ENCODE data around the gene GSTM1. TPM values are rescaled to one million over a fixed set of nuclear protein-coding genes. Genes with fewer than 3 reads are reported as not detected.
A peak's percentile ranks its signal among the peaks of the same experiment; 100 is the strongest.
"Not testable (repeated sequence)": the region's sequence is repeated elsewhere in the genome, so short reads cannot be mapped to it uniquely, and the experiment has no call there.

The GSTM1 gene
- total RNA-seq, 1 donor from 2014 or later: 112 TPM

DNA sequence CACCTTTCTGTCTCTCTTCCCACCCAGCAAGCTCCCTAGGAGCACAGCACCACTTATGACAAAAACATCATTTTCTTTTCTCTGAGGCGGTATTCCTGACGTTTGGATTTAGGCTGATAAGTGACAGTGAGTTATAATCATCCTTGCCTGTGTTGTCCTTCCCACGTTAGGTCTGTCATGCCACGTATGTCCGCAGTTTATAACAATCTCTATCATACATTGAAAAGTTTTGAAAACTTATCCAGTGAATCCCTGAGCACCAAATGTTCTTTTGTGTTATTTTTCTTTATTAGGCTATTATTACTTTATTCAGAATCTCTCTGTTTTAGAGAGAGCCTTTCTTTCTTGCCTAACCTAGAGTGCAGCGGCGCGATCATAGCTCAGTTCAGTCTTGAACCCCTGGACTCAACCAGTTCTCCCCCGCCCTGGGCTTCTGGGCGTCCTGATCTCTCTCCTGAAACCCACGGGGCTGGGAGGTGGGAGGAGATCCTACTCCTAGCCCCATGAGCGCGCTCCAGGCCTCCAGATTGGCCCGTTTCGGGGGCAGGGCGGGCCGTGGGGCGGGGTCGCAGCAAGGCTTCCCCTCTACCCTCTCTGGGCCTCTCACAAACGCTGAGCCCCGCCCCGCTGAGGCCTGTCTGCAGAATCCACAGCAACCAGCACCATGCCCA is 20.0 kb upstream of the GSTM1 start, which contains the start of gene GSTM2:
GSTM2 (plus strand) TSS at position 606 of the 671 bp plus-strand sequence; CDS start at position 665, 59 bp downstream.
- no peaks in the 10 kb centered on the region for H3K27me3 Mint-ChIP-seq (ENCODE audit: low read depth)
- peak within 1 kb of the TSS; percentile 70 for H3K4me3 Mint-ChIP-seq (ENCODE audit: low read depth)
- no peaks in the 10 kb centered on the region for H3K9me3 Mint-ChIP-seq
- H3K27ac Mint-ChIP-seq: peak within 1 kb of the TSS; percentile 29
- H3K36me3 Mint-ChIP-seq (ENCODE audit: low read depth): peaks cover 12% of the 10 kb centered on the region
- DNase-seq (ENCODE audit: low spot score): peak; percentile 82
- H3K4me1 Mint-ChIP-seq (ENCODE audit: low read depth): peaks cover 24% of the 10 kb centered on the region
- intact Hi-C loops (cut with micrococcal nuclease): no loop called here

DNA sequence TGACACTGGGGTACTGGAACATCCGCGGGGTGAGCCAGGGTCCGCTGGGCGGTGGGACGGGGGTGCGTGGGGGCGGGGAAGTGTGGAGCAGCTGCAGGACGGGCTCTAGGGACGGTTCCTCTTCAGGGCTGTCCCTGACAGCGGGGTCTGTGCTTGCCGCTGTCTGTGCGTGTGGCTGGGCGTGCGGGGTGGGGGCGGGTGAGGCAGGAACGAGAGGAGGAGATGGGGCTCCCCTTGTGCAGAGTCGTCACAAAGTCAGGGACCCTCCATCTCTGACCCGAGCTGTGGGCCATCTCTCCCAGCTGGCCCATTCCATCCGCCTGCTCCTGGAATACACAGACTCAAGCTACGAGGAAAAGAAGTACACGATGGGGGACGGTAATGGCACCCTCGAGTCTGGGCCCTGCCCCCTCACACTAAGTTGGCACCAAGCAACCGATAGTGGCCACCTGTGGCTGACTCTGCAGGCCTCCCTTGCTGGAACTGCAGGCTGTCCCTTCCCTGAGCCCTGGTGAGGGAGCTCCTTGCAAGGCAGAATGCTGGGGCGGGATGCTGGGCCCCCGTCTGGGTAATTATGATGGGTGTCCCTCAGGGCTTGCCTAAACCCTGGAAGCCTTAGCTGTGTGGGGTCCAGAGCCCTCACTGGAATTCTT is 19.4 kb upstream of the GSTM1 start:
- Mint-ChIP-seq H3K4me1 (ENCODE audit: low read depth) (peaks cover 24% of the 10 kb centered on the region), H3K4me3 (ENCODE audit: low read depth) (peak overlapping the region; percentile 70), H3K9me3 (no peaks in the 10 kb centered on the region), H3K36me3 (ENCODE audit: low read depth) (peaks cover 12% of the 10 kb centered on the region), H3K27ac (peak overlapping the region; percentile 29), H3K27me3 (ENCODE audit: low read depth) (no peaks in the 10 kb centered on the region)
- intact Hi-C loops (cut with micrococcal nuclease): no loop called here
- DNase-seq (ENCODE audit: low spot score): no peak

DNA sequence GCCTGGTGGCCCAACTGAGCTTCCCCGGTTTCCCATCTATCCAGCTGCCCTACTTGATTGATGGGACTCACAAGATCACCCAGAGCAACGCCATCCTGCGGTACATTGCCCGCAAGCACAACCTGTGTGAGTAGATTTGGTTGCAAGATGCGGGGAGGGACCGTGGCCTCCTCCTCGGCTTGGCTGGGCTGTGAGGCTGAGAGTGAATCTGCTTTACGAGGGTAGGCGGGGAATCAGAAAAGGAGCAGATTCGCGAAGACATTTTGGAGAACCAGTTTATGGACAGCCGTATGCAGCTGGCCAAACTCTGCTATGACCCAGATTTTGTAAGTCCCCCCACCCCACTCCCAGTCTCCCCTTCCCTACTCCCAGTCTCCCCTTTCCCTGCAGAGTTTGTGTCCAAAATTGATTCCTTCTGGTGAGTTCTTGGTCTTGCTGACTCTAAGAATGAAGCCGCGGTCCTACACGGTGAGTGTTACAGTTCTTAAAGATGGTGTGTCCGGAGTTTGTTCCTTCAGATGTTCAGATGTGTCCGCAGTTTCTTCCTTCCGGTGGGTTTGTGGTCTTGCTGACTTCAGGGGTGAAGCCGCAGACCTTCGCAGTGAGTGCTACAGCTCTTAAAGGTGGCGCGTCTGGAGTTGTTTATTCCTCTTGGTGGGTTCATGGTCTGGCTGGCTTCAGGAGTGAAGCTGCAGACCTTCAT is 18.2 kb upstream of the GSTM1 start:
- peak overlapping the region; percentile 71 for H3K27ac Mint-ChIP-seq
- intact Hi-C loops (cut with micrococcal nuclease): no loop called here

DNA sequence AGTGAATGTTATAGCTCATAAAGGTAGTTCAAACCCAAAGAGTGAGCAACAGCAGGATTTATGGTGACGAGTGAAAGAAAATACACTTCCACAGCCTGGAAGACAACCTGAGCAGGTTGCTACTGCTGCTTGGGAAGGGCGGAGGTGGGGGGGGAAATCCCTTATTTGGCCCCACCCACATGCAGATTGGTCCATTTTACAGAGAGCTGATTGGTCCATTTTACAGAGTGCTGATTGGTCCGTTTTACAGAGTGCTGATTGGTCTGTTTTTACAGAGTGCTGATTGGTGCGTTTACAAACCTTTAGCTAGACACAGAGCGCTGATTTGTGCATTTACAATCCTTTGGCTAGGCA is 17.7 kb upstream of the GSTM1 start:
- H3K4me1 Mint-ChIP-seq (ENCODE audit: low read depth): peaks cover 24% of the 10 kb centered on the region
- peak overlapping the region; percentile 71 for H3K27ac Mint-ChIP-seq
- peak overlapping the region; percentile 70 for H3K4me3 Mint-ChIP-seq (ENCODE audit: low read depth)

More for the DNA sequence above, 18.2 kb upstream of the GSTM1 start:
- Mint-ChIP-seq H3K36me3 (ENCODE audit: low read depth) (peaks cover 12% of the 10 kb centered on the region), H3K9me3 (no peaks in the 10 kb centered on the region), H3K4me3 (ENCODE audit: low read depth) (peak overlapping the region; percentile 70), H3K4me1 (ENCODE audit: low read depth) (peaks cover 24% of the 10 kb centered on the region), H3K27me3 (ENCODE audit: low read depth) (no peaks in the 10 kb centered on the region)
- DNase-seq (ENCODE audit: low spot score): no peak

DNA sequence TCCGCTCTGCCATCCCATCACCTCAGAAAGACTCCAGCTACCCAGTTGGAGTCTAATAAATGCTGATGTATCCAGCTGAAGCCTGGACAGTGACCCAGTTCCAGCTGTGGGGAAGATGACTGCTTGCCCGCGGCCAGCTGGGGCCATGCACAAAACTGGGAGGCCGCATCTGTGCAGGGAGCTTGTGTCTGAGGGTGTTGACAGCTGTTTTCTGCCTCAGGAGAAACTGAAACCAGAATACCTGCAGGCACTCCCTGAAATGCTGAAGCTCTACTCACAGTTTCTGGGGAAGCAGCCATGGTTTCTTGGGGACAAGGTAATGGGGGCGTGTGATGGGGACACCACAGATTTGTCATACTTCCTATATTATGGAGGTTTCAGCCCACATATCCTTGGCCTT is 16.6 kb upstream of the GSTM1 start:
- Mint-ChIP-seq H3K4me3 (ENCODE audit: low read depth) (no peak overlapping the region), H3K27ac (no peak overlapping the region), H3K9me3 (no peaks in the 10 kb centered on the region), H3K27me3 (ENCODE audit: low read depth) (no peaks in the 10 kb centered on the region), H3K4me1 (ENCODE audit: low read depth) (peaks cover 24% of the 10 kb centered on the region), H3K36me3 (ENCODE audit: low read depth) (peaks cover 12% of the 10 kb centered on the region)
- DNase-seq (ENCODE audit: low spot score): no peak
- intact Hi-C loops (cut with micrococcal nuclease): no loop called here

More for the DNA sequence above, 17.7 kb upstream of the GSTM1 start:
- H3K27me3 Mint-ChIP-seq (ENCODE audit: low read depth); intact Hi-C loops (cut with micrococcal nuclease); DNase-seq (ENCODE audit: low spot score); H3K9me3 Mint-ChIP-seq: not testable (repeated sequence)
- peaks cover 12% of the 10 kb centered on the region for H3K36me3 Mint-ChIP-seq (ENCODE audit: low read depth)

DNA sequence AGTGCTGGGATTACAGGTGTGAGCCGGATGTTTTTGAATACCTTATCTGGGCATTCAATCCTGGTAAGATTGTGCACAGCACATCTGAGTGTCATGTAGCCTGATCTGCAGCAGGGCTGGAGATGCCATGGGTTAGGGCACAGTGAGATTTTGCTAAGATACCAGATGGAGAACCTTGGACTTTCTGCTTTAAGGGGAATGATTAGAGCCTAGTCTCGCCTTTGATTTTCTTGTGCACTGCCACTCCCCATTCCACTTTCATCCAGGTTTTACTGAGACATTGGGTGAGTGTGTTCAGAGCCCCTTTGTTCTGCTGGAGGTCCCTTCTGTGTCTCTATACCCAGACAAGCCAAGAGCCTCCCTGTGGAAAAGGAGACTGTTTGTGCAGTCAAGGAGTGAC is 13.8 kb upstream of the GSTM1 start:
- H3K27me3 Mint-ChIP-seq (ENCODE audit: low read depth); DNase-seq (ENCODE audit: low spot score); H3K9me3 Mint-ChIP-seq; H3K27ac Mint-ChIP-seq; H3K4me3 Mint-ChIP-seq (ENCODE audit: low read depth); intact Hi-C loops (cut with micrococcal nuclease): not testable (repeated sequence)
- Mint-ChIP-seq H3K4me1 (ENCODE audit: low read depth) (peaks cover 18% of the 10 kb centered on the region), H3K36me3 (ENCODE audit: low read depth) (peaks cover 12% of the 10 kb centered on the region)

DNA sequence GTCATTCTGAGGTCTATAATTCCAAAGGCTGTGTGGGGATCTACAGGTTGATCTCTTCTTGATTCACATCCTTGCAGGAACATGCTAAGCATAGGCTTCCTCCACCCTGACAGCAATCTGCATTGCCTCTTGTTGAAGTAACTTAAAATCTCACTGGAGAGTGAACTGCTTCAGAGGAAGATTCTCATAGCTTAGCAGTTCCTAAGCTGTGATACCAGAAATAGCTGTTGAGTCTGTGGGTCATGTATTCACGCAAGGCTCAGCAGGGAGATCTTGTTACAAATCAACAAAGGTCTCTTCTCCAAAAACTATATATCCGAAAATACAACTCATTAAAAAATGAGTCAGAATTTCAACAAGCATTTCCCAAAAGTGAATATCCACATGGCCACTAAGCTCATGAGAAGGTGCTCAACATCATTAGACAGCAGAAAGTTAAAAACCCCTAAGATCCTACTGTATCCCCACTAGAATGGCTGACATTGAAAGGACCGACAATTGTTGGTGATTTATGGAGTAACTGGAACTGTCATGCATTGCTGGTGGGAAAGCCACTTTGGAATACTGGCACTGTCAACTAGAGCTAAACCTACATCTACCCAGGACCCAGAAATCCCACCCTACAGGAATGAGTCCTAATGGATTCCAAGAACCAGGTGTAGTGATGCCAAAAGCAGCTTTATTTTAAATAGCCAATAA is 10.8 kb upstream of the GSTM1 start:
- H3K27ac Mint-ChIP-seq; H3K27me3 Mint-ChIP-seq (ENCODE audit: low read depth); H3K36me3 Mint-ChIP-seq (ENCODE audit: low read depth); H3K9me3 Mint-ChIP-seq; H3K4me1 Mint-ChIP-seq (ENCODE audit: low read depth); DNase-seq (ENCODE audit: low spot score); intact Hi-C loops (cut with micrococcal nuclease); H3K4me3 Mint-ChIP-seq (ENCODE audit: low read depth): not testable (repeated sequence)

DNA sequence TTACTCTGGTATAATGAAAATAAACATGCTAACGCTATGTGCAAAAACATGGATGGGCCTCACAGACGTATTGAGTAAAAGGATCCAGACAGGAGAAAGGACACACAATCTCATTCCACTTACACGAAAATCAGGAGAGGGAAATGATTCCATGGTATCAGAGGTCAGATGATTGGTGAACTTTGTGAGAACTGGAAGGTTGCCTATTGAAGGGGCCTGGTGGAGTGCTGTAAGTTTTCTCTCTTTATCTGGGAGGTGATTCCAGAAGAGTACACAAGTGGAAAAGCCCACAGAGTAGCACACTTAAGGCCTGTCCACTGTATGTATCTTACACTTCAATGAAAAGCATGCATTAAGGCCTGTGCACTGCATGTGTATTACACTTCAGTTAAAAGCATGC is 10.2 kb upstream of the GSTM1 start:
- Mint-ChIP-seq H3K27ac (no peak overlapping the region), H3K27me3 (ENCODE audit: low read depth) (no peaks in the 10 kb centered on the region), H3K4me3 (ENCODE audit: low read depth) (no peak overlapping the region), H3K36me3 (ENCODE audit: low read depth) (no peaks in the 10 kb centered on the region), H3K9me3 (no peaks in the 10 kb centered on the region), H3K4me1 (ENCODE audit: low read depth) (no peaks in the 10 kb centered on the region)
- intact Hi-C loops (cut with micrococcal nuclease): no loop called here
- no peak for DNase-seq (ENCODE audit: low spot score)

DNA sequence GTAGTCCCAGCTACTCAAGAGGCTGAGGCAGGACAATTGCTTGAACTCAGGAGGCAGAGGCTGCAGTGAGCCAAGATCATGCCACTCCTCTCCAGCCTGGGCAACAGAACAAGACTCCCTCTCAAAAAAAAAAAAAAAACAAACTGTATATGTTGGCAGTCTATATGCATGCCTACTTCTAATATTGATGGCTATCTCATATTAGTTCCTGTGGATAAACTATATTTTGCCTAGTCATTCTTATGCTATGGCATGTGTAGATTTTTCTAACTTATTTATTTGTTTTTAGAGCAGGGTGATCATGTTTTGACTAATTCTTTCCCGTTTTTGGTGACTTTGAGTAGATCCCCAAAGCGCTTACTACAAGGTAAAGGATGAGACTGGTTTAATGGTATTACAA is 9.0 kb upstream of the GSTM1 start:
- DNase-seq (ENCODE audit: low spot score); H3K27me3 Mint-ChIP-seq (ENCODE audit: low read depth); intact Hi-C loops (cut with micrococcal nuclease); H3K4me3 Mint-ChIP-seq (ENCODE audit: low read depth); H3K4me1 Mint-ChIP-seq (ENCODE audit: low read depth); H3K27ac Mint-ChIP-seq; H3K9me3 Mint-ChIP-seq; H3K36me3 Mint-ChIP-seq (ENCODE audit: low read depth): not testable (repeated sequence)

DNA sequence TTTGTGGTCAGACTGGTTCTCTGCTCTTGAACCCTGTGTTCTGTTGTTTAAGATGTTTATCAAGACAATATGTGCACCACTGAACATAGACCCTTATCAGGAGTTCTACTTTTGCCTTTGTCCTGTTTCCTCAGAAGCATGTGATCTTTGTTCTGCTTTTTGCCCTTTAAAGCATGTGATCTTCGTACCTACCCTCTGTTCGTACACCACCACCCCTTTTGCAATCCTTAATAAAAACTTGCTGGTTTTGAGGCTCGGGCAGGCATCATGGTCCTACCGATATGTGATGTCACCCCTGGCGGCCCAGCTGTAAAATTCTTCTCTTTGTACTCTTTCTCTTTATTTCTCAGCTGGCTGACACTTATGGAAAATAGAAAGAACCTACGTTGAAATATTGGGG is 2.8 kb upstream of the GSTM1 start:
- H3K4me3 Mint-ChIP-seq (ENCODE audit: low read depth); DNase-seq (ENCODE audit: low spot score); H3K27me3 Mint-ChIP-seq (ENCODE audit: low read depth); intact Hi-C loops (cut with micrococcal nuclease); H3K9me3 Mint-ChIP-seq; H3K27ac Mint-ChIP-seq; H3K4me1 Mint-ChIP-seq (ENCODE audit: low read depth): not testable (repeated sequence)
- peaks cover 15% of the 10 kb centered on the region for H3K36me3 Mint-ChIP-seq (ENCODE audit: low read depth)

DNA sequence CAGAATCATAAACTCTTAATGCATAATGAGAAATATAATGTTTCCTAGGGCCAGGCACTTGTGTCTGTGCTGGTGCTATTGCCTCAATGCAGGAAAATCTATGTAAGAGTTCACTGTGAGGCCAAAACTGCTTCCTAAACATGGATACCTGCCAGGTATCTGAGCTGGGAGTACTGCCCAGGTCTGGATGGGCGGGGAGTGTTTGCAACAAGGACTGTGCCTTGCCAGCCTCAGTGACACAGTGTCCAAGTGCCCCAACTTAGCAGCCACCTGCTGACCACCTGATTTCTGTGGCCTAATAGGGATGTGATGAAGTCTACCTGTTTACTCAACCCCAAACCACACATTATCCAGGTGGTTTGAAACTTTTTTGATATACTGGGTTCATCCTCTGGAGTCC is 2.2 kb upstream of the GSTM1 start:
- intact Hi-C loops (cut with micrococcal nuclease); H3K4me3 Mint-ChIP-seq (ENCODE audit: low read depth); H3K27ac Mint-ChIP-seq; DNase-seq (ENCODE audit: low spot score); H3K9me3 Mint-ChIP-seq; H3K27me3 Mint-ChIP-seq (ENCODE audit: low read depth): not testable (repeated sequence)
- Mint-ChIP-seq H3K4me1 (ENCODE audit: low read depth) (peaks cover 11% of the 10 kb centered on the region), H3K36me3 (ENCODE audit: low read depth) (peaks cover 21% of the 10 kb centered on the region)

DNA sequence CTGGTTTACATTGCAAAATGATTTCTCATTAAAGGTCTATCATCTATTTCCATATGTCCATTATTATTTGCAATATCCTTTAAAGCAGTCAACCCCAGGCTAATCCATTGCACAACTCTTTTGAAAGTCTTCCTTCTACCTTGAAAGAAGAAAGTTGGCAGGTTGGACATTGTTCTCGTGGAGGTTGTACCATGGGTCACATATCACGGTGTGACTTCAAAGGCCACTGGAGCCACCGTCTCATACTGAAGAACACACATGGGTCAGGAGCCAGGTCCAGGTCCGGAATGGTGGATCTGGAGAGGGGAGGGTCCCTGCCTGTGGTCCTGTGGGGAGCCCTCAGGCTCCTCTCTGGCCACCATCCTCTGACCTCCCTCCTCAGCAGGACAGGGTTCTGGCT is 1.7 kb upstream of the GSTM1 start:
- not testable (repeated sequence) for H3K9me3 Mint-ChIP-seq; H3K4me3 Mint-ChIP-seq (ENCODE audit: low read depth); DNase-seq (ENCODE audit: low spot score); H3K27ac Mint-ChIP-seq; H3K27me3 Mint-ChIP-seq (ENCODE audit: low read depth)
- peaks cover 25% of the 10 kb centered on the region for H3K36me3 Mint-ChIP-seq (ENCODE audit: low read depth)
- H3K4me1 Mint-ChIP-seq (ENCODE audit: low read depth): peaks cover 11% of the 10 kb centered on the region
- intact Hi-C loops (cut with micrococcal nuclease): loop anchor here (2.0 kb wide), 3 partner anchors 43 to 137 kb away; partner anchors contain the start of genes GNAI3 and GSTM3
